NCI-H2081 (cell line): ENCODE measurements around the gene ARHGEF3.
"Not testable (repeated sequence)": the region's sequence is repeated elsewhere in the genome, so short reads cannot be mapped to it uniquely, and the experiment has no call there.

ENCODE experiments used
- DNase-seq, 2 experiments: peaks; one replicate each; lab custom pipeline; 2025; lab: John Stamatoyannopoulos, UW

Gene ARHGEF3

DNA sequence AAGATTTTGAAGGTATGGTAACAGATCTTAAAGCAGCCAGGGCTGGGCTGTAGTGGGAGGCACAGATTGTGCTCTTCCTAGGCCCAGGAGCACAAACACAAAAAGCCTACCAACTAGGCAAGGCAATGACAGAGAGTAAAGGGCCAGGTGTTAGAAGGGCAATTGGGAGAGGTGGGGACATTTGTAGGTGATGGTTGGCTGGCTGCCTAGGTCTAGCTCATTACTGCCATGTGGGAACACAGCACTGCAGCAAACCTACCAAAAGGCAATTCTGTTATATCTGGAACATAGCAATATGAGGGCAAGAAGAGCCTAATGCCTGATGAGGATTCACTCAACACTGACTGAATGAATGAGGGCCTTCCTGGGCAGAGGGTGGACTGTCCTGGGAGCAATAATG, 30.4 kb downstream of the ARHGEF3 start:
- peak; percentile 6 to 61 for DNase-seq

DNA sequence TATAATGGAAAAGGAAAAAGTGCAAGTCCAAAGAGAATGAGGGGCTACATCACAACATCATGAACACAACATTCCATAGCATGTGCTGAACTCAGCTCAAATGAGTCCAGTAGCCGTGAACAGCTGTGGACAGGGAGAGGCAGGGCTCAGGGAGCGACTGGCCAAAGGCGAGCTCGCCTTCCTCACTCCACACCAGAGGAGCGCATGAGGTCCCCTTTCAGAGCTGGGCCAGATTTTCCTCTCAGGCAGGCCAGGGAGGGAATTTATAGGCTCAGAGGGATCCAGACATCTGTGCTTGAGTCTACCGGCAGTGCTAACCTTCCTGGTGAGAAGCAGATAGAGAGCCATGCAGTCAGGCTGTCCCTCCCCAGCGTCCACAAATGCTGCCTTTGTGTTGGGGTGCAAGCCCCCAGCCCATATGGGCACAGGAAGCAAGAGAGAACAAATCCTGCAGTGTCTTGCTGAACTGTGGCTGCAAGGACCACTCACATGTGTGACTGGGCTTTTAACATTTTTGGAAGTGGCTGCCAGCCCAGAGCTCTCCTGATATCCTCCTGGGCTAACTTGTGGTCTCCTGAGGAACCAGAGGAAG, 32.5 kb downstream of the ARHGEF3 start:
- no peak for DNase-seq

DNA sequence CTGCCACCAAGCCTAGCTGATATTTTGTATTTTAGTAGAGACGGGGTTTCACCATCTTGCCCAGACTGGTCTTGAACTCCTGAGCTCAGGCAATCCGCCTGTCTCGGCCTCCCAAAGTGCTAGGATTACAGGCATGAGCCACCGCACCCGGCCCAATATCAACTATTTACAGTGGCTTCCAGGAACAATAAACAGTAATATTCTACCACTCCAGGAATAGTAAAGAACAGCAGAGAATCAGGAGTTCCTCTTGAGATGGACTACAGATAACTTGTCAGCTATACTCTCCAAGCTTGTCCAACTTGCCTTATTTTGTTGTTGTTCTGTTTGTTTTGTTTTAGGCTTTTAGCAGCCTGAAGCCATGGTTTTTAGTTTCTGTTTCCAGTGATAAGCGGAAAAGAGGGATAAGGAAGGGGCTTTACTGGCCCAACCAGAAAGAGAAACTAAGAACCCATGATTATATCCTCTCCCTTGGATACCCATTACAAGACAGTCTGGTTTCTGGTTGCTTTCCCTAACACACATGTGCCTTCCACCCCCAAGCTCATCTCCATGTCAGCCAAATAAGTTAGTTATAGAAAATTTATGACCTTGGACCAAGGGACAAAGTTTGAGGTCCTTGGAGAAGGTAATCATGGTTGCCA, 36.7 kb downstream of the ARHGEF3 start:
- DNase-seq: no peak

DNA sequence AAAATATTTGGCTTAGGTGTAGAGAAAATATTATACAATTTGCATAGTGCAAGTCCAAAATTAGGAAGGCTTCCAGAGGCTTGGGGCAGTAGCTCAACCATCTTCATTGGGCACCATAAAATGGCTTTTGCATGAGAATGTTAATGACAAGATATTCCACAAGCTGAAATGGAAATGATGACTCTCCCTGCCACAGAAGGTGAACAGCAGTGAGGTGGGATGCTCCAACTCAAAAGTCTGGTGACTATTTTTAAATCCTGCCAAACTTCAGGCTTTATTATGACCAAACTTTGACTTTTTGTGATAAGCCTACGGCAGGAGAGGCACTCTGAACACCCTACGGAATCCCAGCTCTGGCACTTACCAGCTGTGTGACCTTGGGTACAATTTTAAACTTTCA, 37.6 kb downstream of the ARHGEF3 start:
- no peak for DNase-seq

DNA sequence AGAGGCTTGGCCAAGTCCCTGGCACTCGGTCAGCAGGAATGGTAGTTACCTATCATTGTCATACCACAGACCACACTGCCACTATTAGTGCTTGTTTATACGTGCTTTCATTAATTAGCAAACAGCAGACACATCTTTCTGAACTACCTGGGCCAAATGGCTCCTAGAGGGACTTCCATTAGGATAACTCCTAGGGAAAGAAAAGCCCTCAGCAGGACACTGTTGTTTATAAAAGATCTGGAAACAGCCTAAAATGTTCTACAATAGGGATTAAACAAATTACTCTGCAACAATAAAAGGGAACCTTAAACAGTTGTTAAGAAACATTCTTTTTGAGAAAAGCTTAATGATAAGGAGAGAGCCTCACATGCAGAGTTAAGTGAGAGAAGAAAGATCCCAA, 38.5 kb downstream of the ARHGEF3 start:
- no peak for DNase-seq

DNA sequence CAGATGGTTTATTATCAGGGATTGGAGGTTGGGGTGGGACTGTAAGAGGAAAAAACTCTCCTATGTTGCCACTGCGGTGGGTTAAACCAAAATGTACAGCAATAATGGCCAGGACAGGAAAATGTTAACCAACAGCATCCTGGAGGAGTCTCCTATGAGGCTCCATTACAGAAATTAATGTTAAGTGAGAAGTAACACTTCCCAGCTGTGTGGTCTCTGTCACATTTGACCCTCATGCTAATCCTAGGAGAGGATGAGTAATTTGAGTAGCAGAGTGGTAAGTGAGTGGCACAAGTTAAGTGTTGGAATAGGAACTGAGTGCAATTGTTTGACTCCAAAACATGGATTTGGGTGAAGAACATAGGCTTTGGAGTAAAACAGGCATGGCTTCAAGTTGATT, 39.0 kb downstream of the ARHGEF3 start:
- DNase-seq: no peak

DNA sequence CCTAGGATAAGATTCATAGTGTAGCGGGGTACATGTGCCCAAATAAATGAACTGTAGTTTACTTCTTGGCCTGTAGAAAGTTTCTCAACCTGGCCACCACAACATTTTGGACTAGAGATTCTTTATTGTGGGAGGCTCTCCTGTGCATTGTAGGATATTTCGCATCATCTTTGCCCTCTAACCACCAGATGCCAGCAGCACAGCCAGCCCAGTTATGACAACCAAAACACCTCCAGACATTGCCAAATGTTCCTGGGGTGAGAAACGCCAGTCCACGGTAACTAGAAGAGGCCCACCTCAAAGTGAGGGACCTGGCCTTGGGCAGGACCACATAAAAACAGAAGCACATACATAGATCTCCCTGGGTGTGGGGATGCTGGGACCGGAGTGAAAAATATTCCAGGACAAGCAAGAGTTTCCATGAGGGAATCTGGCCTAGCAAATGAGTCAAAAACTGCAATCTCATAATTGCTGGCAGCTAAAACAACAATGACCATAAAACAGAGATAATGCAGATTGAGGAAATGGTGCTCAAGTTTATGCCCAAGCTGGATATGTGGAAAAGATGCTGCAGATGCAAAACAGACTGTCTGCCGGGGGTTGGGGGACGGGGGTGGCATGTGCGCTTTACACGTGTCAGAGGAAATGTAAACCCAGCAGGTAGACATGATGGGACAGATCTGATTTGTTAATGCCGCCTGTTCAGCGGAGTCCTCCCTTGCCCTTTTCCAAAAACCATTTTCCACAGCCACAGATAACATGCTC, 39.7 kb downstream of the ARHGEF3 start:
- no peak for DNase-seq

DNA sequence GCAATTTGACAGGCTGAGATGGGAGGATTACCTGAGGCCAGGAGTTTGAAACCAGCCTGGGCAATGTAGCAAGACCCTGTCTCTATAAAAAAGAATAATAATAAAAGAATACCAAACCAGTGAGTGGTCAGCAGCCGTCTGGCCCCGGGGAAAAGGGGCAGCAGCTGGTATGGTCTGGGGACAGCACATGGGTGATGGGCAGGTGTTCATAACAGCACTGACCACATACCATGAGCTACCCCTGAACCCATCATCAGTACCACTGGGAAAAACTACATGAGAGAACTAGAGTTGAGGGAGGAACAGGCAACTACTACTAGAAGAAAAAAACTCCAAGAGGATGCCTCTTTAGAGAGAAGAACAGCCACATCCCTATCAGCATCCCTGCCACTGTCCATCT, 40.7 kb downstream of the ARHGEF3 start:
- no peak for DNase-seq

DNA sequence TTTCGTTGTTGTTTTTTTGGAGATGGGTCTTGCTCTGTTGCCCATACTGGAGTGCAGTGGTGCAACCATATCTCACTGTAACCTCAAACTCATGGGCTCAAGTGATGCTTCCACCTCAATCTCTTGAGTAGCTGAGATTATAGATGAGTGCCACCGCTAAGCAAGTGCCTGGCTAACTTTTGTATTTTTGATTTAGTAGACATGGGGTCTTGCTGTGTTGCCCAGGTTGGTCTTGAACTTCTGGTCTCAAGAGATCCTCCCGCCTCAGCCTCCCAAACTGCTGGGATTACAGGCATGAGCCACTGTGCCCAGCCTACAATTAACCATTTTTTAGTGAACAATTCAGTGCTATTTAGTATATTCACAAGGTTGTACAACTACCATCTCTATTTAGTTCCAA, 42.2 kb downstream of the ARHGEF3 start:
- DNase-seq: no peak

DNA sequence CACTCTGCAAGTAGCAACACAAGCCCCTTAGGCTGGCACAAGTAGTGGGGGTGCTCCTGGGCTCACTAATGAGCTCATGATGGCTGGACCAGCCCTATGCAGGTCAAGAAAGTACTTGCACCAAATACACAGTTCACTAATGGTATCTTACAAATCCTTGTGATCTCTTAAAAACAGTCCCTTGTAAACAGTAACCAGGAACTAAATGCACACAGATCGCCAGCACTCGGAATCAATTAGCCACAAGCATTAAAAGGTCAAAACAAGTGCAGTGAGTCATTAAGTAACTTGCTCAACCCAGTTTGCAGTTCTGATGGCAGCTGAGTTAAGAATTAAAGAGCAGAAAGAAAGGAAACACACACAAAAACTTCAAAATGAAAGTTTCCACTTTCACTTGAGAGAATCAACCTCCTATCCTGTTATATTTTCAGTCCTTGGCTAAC, 43.2 kb downstream of the ARHGEF3 start:
- no peak for DNase-seq

DNA sequence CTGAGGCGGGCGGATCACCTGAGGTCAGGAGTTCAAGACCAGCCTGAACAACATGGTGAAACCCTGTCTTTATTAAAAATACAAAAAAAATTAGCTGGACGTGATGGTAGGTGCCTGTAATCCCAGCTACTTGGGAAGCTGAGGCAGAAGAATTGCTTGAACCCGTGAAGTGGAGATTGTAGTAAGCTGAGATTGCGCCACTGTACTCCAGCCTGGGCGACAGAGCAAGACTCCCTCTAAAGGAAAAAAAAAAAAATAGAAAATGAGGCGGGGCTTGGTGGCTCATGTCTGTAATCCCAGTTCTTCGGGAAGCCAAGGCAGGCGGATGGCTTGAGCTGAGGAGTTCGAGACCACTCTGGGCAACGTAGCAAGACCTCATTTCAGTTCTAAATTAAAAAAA, 43.7 kb downstream of the ARHGEF3 start:
- DNase-seq: not testable (repeated sequence)

DNA sequence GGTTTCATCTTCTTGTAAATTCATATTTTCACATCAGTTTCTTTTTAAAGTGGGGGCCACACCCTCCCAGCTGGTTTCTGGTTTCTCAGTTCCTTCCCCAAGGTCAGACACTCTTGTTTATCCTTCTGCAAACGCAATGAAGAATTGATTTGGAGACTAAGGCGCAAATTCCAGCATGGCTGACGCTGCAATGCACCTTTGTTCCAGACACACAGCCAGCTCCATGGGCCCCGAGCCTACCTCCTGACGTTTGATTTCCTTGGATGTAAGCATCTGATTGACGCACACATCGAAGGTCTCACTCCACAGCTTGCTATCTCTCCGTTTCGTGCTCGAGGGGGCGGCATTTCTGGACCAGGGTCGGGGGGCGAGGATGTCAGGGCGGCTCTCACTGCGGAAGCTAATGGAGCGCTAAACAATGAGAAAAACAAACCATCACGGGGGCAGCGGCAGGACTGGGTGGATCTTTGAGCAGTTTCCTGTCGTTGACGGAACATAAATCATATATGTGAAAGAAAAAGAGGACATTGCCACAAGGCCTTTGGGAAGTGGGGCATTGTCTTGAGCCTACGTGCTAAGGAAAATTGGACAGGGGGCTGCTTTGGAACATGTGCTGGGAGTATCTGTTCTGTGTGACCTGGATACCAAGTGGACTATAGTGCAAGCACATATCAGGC, 46.9 kb downstream of the ARHGEF3 start:
- DNase-seq: no peak

DNA sequence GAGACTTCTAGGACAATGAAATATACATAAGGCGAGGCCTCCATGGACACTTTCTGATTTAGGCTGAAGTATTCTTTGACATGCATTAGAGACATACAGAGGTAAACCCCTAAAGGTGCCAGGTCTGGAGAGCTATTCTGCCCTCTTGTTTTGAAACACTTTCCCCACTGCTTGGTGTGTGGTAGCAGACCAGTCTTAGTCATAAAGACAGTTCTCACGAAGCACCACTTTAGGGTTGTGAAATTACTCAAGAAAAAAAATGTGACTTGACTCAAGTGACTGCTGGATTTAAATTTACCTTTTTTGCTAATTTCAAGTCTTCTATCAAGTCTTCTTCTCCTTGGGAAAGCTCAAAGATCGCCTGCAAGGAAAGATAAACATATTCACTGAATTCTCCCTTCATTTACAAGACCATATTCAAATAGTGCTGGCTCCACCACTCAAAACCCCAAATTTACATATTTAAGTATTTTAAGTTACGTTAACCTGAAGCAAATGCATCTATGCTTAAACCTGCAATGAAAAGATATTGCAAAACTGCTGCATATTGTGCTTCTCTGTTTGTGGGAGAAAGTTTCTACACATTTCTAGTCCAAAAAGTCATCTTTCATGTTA, 48.4 kb downstream of the ARHGEF3 start:
- no peak for DNase-seq

DNA sequence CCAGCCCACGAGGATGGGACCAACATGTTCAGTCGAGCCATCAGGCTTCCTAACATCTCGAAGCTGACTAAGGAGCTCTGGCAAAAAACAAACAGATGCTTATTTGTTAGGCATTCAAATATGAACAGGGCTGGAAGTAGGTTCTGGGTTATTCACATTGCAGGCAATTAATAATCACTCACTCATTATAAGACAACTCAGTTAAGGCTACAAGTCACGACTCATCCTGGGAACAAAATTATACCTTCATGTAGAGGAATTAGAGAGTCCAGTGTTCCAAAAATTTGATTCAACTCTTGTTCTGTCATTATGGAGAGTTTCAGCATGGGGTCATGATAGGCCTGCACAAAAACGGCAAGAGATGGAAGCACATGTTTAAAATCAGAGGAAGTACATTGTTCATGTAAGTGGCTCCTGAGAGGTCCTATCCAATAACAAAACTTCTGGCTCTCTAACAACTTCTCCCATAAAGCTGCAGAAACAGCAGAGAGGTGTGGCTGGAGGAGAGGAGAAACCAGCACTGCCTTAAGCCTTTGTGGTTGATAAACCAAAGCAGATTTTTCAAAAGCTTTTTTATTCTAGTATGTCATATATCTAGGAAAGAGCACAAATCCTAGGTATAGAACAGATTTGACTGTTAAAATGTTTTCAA, 50.6 kb downstream of the ARHGEF3 start:
- no peak for DNase-seq

DNA sequence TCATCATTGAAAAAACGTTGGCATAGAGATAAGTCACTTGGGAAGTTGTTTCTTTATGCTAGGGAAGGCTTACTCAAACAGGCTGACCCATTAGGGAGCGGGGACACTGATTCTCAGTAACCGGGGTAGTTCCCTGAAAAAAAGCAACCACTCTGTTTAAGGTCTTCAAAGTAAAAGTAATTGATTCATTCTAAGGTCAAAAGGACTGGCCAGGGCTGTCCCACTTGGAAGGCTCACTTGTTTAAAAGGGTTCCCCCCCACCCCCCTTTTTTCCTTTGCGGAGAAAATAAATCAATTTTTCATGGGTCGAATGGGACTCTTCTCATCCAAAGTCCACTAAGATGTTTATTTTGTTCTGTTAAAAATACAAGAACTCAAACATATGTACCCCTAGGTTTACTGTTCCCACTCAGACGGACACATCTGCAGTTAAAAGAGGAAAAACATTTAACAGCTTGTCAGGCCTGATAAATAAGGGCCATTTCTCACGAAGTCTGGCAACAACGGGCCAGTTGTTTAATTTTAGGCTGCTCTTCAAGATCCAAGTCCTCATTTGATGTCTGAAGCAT, 53.0 kb downstream of the ARHGEF3 start:
- no peak for DNase-seq

DNA sequence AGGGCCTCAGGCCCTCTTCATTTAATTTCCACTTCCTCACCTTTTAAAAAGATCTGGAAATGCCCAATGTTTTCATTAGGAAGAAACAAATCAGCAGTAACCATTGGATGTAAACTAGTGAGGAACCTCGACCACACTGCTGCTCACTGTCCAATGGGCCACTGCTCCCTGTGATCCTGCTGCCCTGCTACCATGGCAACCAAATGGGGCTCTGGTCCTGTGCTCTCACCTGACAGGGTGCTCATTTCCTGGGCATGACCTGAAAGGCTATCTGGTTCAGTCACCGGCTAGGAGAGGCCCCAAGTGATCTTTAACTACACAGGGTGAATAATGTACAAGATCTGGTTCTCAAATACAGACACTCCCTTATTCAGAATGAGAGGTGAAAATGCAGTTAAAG, 54.6 kb downstream of the ARHGEF3 start:
- no peak for DNase-seq

DNA sequence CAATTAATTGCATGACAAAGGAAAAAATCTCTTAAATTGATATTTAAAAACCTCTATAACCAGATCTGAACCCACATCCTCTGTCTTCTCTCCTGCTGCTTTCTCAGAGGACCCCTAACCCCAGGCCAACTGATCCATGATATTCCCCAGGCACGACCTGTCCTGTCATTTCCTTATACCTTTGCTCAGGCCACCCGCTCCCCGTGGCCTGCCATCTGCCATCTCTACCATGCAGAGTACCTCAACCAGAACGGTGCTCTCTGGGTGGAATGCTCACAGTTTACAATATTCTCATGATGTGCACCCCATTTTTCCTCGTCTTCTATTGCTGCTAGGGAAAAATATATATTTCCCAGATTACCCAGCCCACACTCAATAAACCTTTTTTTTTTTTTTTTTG, 57.7 kb downstream of the ARHGEF3 start:
- no peak for DNase-seq

DNA sequence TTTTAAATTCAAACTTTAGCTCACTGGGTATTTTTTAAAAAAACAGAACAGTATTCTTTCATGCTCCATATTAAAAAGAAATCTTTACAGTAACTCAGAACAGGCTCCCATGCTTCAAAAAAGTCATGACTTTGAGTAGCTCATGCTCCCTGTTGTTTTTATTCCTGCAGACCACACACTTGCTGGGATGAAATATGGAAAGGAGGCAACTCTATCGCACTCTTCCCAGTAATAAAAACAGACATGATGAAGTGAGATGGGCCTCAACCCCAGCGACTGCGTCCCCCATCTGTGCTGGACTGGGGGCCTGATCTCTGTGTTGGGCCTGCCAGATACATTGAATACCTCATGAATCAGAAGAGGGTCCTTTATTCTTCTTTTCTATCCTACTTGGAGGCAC, 58.9 kb downstream of the ARHGEF3 start:
- DNase-seq: no peak

DNA sequence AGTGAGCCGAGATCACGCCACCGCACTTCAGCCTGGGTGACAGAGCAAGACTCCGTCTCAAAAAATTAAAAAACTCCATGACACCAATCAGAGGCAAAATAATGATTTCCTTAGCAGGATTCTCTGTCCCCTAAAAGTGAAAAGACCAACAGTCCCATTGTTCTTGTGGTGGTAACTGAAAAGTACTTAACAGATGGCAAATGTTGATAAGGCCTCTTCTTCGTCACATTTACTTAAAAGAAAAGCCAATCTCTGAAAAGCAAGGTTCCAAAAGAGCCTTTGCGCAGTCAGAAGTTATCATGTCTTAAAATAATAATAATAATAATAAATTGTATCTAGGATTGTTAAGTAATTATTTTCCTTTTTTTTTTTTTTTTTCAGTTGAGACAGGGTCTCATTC, 62.7 kb downstream of the ARHGEF3 start:
- no peak for DNase-seq

DNA sequence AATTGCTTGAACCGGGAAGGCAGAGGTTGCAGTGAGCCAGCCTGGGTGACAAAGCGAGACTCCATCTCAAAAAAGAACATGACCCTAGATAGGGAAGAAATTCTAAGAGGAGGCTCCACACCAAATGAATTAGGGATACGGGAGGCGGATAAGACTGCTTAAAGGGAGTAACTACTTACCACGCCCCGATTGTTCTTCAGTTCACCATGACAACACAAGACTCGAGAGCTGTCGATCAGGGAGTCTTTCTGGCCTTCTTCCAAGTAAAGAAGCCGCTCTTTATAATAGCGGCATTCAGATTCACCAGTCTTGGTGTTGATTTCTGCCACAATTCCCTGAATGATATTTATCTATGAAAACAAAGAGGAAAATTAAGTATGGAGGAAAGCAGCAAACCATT, 64.7 kb downstream of the ARHGEF3 start:
- DNase-seq: no peak

DNA sequence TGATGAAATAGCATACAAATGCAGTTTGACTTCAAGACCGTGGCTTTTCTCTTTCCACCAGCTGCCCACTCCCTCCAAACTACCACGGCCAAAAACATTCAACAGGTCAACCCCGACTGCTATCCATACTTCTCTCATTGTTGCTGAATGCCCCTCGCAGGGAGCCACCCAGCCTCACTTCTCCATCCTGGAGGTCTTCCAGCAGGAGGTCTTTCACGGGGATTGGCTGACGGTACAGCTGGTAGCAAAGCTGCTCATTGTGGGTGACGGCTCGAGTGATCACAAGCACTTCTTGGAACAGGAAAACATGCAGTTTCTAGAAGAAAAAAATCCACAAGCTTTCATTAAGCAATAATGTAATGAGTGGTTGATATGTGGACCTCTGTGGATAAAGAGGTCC, 69.6 kb downstream of the ARHGEF3 start:
- no peak for DNase-seq

DNA sequence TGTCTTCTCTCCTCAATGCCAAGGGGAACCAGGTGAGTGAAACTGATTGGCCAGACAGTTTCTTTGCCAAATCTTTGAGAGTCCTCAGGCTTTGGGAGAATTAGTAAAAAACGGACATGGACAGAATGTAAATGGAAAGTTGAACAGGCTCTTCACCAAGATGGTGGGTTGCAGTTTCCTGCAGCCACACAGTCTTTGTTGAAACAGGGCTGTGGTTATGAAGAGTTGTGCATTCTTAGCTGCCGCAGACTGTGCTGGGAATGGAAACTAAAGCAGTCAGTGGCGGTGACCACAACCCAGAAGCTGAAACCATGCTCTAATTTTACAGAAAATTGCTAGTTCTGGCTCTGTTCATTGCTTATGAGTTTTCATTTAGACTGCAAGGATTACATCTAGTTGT, 76.6 kb downstream of the ARHGEF3 start:
- no peak for DNase-seq
